Sigmoid colon (tissue), 7 donors: ENCODE measurements around the gene DYSF. TPM values are rescaled to one million over a fixed set of nuclear protein-coding genes. Genes with fewer than 3 reads are reported as not detected.
A peak's percentile ranks its signal among the peaks of the same experiment; 100 is the strongest.

ENCODE experiments used
- DNase-seq: peaks from one replicate; pipeline ENCODE4 v3.0.0-alpha.2; 2019
- H3K27ac ChIP-seq, 4 donors: fragments of 200-600 bp; sonication (generic); one replicate each; pipeline ENCODE4 v1.5.1; 2016 to 2019; ENCODE audit warnings: mild to moderate bottlenecking in 1 of 4
- H3K27me3 ChIP-seq, 3 donors: fragments of 200-600 bp; sonication (generic); one replicate each; pipeline ENCODE4 v1.5.1; 2019; ENCODE audit warnings: mild to moderate bottlenecking in 1 of 3
- H3K36me3 ChIP-seq, 4 donors: fragments of 200-600 bp; sonication (generic); one replicate each; pipeline ENCODE4 v1.5.1; 2016 to 2019
- H3K4me1 ChIP-seq, 4 donors: fragments of 200-600 bp; sonication (generic); one replicate each; pipeline ENCODE4 v1.5.1; 2017 to 2019
- H3K4me3 ChIP-seq, 4 donors: fragments of 200-600 bp; sonication (generic); one replicate each; pipeline ENCODE4 v1.5.1; 2017 to 2019; ENCODE audit warnings: mild to moderate bottlenecking in 2 of 4, moderate library complexity in 1 of 4
- H3K9me3 ChIP-seq, 4 donors: fragments of 200-600 bp in 3 of 4; sonication (generic) in 3 of 4; one replicate each; pipeline versions ENCODE4 v1.5.1 to v1.6.1; 2013 to 2019
- EP300 ChIP-seq, 4 donors: sonication (generic); formaldehyde crosslinking; IDR thresholded peaks; one replicate each; pipeline ENCODE4 v1.6.1; 2017; ENCODE audit warnings: antibody characterized with exemption in 4 of 4
- POLR2A ChIP-seq, 2 donors: fragments of 450-650 bp; IDR thresholded peaks; one replicate each; pipeline ENCODE4 v1.6.1; 2016; ENCODE audit warnings: antibody characterized with exemption in 2 of 2, mild to moderate bottlenecking in 2 of 2, moderate library complexity in 2 of 2
- POLR2AphosphoS5 ChIP-seq, 4 donors: sonication (generic); formaldehyde crosslinking; IDR thresholded peaks; one replicate each; pipeline ENCODE4 v1.6.1; 2017; ENCODE audit warnings: antibody characterized with exemption in 4 of 4
- WGBS, 2 donors: extraction: QIAGEN DNeasy Blood & Tissue Kit; methylation state at CpG; one replicate each; pipeline ENCODE4 v1.1.7; 2013; 5-methylcytosine and 5-hydroxymethylcytosine counted together
- intact Hi-C: fragments of 100-400 bp; cut with DNase I; formaldehyde crosslinking; loops from one replicate; pipeline ENCODE4 v1.15.1; 2023
- polyA plus RNA-seq, 3 donors: library from polyadenylated mRNA; stranded (reverse); fragments of 200-250 nt; gene quantifications; one replicate each; pipeline ENCODE4 v1.2.3, GENCODE V29; 2013
- total RNA-seq, 4 donors: library from RNA; depleted of rRNA; stranded (reverse); fragments of >200 nt; gene quantifications; one replicate each; pipeline ENCODE4 v1.1.0, GENCODE V29; 2016
- TF ChIP-seq, protein P1 (sequence below), 4 experiments: fragments of 450-650 bp in 3 of 4; fragments of 200-600 bp in 1 of 4; IDR thresholded peaks; one replicate each; pipeline ENCODE4 v1.5.1; 2016 to 2019; ENCODE audit warnings: antibody characterized with exemption in 4 of 4, mild to moderate bottlenecking in 3 of 4, moderate library complexity in 2 of 4
- donor health status: healthy with polysubstance abuse.
- donor health status: Bipolar disorder and iron deficiency.
- donor health status: healthy.

DYSF gene
- total and polyA plus RNA-seq, 7 donors: 1.6 to 49.6 (median 12.5) TPM

DNA sequence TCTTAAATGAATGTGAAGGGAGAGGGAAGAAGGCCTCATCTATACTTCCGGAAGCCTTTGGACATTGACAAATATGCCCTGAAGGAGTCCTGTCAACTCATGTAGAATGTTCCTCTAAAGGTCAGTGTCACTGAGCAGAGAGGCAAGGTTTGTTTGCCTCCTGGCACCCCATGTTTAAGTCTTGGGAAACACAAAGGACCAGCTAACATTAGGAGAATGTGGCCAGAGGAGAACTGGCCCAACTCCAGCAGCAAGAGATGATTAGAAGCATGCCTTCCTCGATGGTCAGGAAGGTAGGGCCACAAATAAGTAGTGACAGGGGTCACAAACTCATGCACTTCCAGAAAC, 5.7 kb downstream of the DYSF start:
- 67 to 81% methylated on average over 2 of the region's 2 CpGs for WGBS, 2 donors
- H3K27ac ChIP-seq: peak overlapping the region; percentile 67 to 86 (median 83)
- intact Hi-C loops: loop anchor here (1.0 kb wide), 1 partner anchor 128 kb away; the partner anchor contains the start of gene ZNF638
- no peaks in the 10 kb centered on the region for H3K27me3 ChIP-seq
- no peak for TF ChIP-seq POLR2AphosphoS5 (IDR thresholded peaks at IDR 0.05)
- no peak for TF ChIP-seq EP300 (IDR thresholded peaks at IDR 0.05)
- TF ChIP-seq POLR2A (IDR thresholded peaks at IDR 0.05): no peak
- TF ChIP-seq, protein P1, sequence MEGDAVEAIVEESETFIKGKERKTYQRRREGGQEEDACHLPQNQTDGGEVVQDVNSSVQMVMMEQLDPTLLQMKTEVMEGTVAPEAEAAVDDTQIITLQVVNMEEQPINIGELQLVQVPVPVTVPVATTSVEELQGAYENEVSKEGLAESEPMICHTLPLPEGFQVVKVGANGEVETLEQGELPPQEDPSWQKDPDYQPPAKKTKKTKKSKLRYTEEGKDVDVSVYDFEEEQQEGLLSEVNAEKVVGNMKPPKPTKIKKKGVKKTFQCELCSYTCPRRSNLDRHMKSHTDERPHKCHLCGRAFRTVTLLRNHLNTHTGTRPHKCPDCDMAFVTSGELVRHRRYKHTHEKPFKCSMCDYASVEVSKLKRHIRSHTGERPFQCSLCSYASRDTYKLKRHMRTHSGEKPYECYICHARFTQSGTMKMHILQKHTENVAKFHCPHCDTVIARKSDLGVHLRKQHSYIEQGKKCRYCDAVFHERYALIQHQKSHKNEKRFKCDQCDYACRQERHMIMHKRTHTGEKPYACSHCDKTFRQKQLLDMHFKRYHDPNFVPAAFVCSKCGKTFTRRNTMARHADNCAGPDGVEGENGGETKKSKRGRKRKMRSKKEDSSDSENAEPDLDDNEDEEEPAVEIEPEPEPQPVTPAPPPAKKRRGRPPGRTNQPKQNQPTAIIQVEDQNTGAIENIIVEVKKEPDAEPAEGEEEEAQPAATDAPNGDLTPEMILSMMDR (IDR thresholded peaks at IDR 0.05): no peak
- H3K4me1 ChIP-seq: peaks cover 0 to 75% (median 65%) of the 10 kb centered on the region in 4 donors
- H3K4me3 ChIP-seq: no peak overlapping the region
- no peaks in the 10 kb centered on the region for H3K9me3 ChIP-seq
- no peak for DNase-seq
- no peaks in the 10 kb centered on the region for H3K36me3 ChIP-seq

DNA sequence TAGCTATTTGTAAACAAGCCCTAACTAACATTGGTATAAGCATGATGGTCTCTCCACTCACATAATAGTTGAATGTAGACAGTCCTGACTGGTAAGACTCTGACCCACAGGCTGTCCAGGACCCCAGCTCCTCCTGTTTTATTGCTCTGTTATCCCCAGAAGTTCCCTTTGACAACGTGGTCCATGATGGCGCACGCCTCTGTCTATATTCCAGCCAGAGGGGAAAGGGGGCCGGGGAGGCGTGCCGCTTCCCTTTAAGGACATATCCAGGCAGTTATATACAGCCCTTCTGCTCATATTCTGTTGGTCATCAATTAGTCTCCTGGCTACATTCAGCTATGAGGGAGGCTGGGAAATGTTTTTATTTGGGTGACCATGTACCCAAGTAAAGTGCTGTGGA, 6.7 kb downstream of the DYSF start:
- Histone ChIP-seq H3K4me3 (no peak overlapping the region), H3K27me3 (peaks cover 0 to 5% (median 0%) of the 10 kb centered on the region in 3 donors), H3K36me3 (no peaks in the 10 kb centered on the region), H3K27ac (no peak overlapping the region), H3K9me3 (no peaks in the 10 kb centered on the region), H3K4me1 (peaks cover 0 to 65% (median 55%) of the 10 kb centered on the region in 4 donors)
- intact Hi-C loops: loop anchor here (2.0 kb wide), 1 partner anchor 51 kb away; no protein-coding TSS in a partner anchor
- WGBS, 2 donors: 85 to 89% methylated on average over 6 of the region's 6 CpGs
- DNase-seq: no peak
- TF ChIP-seq POLR2A (IDR thresholded peaks at IDR 0.05) (no peak), POLR2AphosphoS5 (IDR thresholded peaks at IDR 0.05) (no peak), EP300 (IDR thresholded peaks at IDR 0.05) (no peak)
- TF ChIP-seq, protein P1 (IDR thresholded peaks at IDR 0.05): no peak

DNA sequence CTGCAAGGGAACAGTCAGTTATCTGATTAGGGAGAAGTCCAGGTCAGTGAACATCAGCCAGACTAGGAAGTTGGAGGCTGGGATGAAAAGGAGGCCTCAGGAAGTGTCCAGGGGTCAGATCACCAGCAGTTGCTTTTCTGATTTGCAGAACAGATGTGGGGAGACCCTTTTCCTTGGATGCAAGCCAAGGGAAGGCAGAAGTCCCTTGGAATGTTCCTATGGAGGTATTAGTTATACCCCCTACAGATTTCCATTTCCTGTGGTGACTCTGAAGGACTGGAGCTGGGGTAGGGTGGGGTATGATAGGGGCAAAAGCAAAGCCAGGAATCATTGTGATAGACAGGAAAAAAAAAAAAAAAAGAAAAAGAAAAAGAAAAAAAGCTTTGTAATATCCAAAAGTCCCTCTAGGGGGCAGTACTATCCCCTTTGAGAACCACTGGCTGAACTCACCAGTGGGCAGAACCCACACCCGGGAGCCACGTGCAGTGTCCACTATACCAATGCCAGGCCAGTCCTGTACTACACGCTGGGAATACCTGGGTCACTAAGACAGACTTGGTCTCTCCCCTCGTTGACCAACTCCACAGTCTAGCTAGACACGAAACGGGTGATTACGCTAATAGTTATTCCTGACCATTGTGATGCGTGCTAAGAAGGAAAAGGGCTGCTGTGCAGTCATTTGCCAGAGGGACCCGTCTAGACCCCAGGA, 7.4 kb downstream of the DYSF start:
- no peak for TF ChIP-seq EP300 (IDR thresholded peaks at IDR 0.05)
- TF ChIP-seq, protein P1 (IDR thresholded peaks at IDR 0.05): peak in 2 of 4 experiments; percentile 12 to 18
- peaks cover 0 to 5% (median 0%) of the 10 kb centered on the region in 3 donors for H3K27me3 ChIP-seq
- intact Hi-C loops: loop anchor here (2.0 kb wide), 1 partner anchor 50 kb away; no protein-coding TSS in a partner anchor
- 68 to 75% methylated on average over 9 of the region's 9 CpGs for whole genome bisulfite sequencing, 2 donors
- H3K27ac ChIP-seq: no peak overlapping the region
- no peak for DNase-seq
- no peaks in the 10 kb centered on the region for H3K9me3 ChIP-seq
- H3K4me1 ChIP-seq: peaks cover 0 to 63% (median 51%) of the 10 kb centered on the region in 4 donors
- H3K4me3 ChIP-seq: no peak overlapping the region
- no peaks in the 10 kb centered on the region for H3K36me3 ChIP-seq

DNA sequence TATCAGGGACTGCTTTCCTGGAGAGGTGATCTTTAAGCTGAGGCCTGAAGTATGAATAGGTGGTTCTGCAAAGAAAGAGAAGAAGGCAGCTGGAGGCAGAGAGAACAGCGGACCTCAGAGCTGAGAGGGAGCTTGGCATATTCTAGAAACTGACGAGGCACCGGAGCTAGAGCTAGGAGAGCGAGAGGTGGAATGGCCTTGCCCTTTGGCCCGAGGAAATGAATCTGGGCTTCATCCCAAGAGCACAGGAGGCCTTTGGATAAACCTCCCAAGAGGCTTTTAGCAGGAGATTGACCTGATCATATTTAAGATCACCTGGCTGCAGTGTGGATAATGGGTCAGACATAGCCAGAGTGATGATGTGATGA, 7.9 kb downstream of the DYSF start:
- TF ChIP-seq POLR2AphosphoS5 (IDR thresholded peaks at IDR 0.05) (no peak), POLR2A (IDR thresholded peaks at IDR 0.05) (no peak), EP300 (IDR thresholded peaks at IDR 0.05) (no peak)
- TF ChIP-seq, protein P1 (IDR thresholded peaks at IDR 0.05): no peak
- 21 to 49% methylated on average over 5 of the region's 5 CpGs for WGBS, 2 donors
- Histone ChIP-seq H3K4me1 (peaks cover 0 to 63% (median 50%) of the 10 kb centered on the region in 4 donors), H3K27me3 (peaks cover 0 to 5% (median 0%) of the 10 kb centered on the region in 3 donors), H3K27ac (no peak overlapping the region), H3K4me3 (no peak overlapping the region), H3K36me3 (no peaks in the 10 kb centered on the region), H3K9me3 (no peaks in the 10 kb centered on the region)
- no peak for DNase-seq
- intact Hi-C loops: loop anchor here (2.0 kb wide), 1 partner anchor 50 kb away; no protein-coding TSS in a partner anchor
